Nephron progenitor cell (in vitro differentiated cells): ENCODE measurements around the gene NOL9.

Source experiments
- DNase-seq: peaks from one replicate; pipeline ENCODE4 v3.0.0; 2021
- H3K27ac Mint-ChIP-seq: 2 replicates; pipeline ENCODE4 v1.8.0; 2021; ENCODE audit warnings: mild to moderate bottlenecking, moderate library complexity, mixed read lengths
- H3K27me3 Mint-ChIP-seq: 2 replicates; pipeline ENCODE4 v1.8.0; 2021; ENCODE audit warnings: mild to moderate bottlenecking, low read depth, mixed read lengths; ENCODE audit not compliant: poor library complexity
- H3K36me3 Mint-ChIP-seq: 2 replicates; pipeline ENCODE4 v1.8.0; 2021; ENCODE audit warnings: low read depth, mixed read lengths
- H3K4me1 Mint-ChIP-seq: 2 replicates; pipeline ENCODE4 v1.8.0; 2021; ENCODE audit warnings: mixed read lengths
- H3K4me3 Mint-ChIP-seq: 2 replicates; pipeline ENCODE4 v1.8.0; 2021; ENCODE audit warnings: mild to moderate bottlenecking, moderate library complexity, mixed read lengths
- H3K9me3 Mint-ChIP-seq: 2 replicates; pipeline ENCODE4 v1.8.0; 2021; ENCODE audit warnings: mild to moderate bottlenecking, moderate library complexity, mixed read lengths
- TF ChIP-seq, protein P1 (sequence below): fragments of 200-600 bp; sonication (generic); IDR thresholded peaks from 2 replicates; pipeline ENCODE4 v1.5.0; 2021; ENCODE audit warnings: antibody characterized with exemption

The NOL9 gene

DNA sequence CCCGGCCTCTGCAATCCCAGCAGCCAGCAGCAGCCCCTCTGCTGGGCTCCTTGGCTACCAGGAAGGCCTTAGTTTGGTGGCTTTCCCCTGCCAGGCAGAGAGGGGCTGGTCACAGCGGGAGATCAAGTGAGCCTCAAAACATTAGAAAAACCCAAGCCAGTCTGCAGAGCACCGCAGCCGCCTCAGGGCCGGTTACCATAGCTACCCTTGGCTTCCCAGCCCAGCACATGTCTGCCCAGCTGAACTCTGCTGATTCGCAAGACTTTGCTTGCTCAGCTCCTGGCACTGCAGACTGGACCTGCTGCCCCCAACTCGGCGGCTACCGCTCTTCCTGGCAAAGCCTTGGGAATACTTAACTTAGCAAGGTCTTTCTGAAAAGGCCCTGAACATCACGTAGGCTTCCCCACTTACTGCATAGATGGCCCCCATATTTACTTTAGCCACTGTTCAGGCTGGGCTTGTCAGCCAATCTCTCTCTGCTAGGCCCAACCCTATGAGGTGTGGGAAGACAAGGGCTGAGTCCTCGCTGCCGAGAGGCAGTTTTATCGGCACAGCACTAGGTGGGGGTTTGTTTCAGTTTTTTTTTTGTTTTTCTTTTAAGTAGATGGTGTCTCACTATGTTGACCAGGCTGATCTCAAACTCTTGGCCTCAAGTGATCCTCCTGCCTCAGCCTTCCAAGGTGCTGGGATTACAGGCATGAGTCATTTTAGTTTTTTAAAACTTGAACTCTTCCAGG, 34.2 kb downstream of the NOL9 start:
- peaks cover 8% of the 10 kb centered on the region for H3K36me3 Mint-ChIP-seq
- DNase-seq = peak; percentile 63
- TF ChIP-seq, protein P1, sequence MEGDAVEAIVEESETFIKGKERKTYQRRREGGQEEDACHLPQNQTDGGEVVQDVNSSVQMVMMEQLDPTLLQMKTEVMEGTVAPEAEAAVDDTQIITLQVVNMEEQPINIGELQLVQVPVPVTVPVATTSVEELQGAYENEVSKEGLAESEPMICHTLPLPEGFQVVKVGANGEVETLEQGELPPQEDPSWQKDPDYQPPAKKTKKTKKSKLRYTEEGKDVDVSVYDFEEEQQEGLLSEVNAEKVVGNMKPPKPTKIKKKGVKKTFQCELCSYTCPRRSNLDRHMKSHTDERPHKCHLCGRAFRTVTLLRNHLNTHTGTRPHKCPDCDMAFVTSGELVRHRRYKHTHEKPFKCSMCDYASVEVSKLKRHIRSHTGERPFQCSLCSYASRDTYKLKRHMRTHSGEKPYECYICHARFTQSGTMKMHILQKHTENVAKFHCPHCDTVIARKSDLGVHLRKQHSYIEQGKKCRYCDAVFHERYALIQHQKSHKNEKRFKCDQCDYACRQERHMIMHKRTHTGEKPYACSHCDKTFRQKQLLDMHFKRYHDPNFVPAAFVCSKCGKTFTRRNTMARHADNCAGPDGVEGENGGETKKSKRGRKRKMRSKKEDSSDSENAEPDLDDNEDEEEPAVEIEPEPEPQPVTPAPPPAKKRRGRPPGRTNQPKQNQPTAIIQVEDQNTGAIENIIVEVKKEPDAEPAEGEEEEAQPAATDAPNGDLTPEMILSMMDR = no peak
- no peaks in the 10 kb centered on the region for H3K9me3 Mint-ChIP-seq
- H3K4me1 Mint-ChIP-seq = peaks cover 37% of the 10 kb centered on the region
- peak overlapping the region; percentile 42 for H3K4me3 Mint-ChIP-seq
- no peaks in the 10 kb centered on the region for H3K27me3 Mint-ChIP-seq
- peak overlapping the region; percentile 93 for H3K27ac Mint-ChIP-seq

DNA sequence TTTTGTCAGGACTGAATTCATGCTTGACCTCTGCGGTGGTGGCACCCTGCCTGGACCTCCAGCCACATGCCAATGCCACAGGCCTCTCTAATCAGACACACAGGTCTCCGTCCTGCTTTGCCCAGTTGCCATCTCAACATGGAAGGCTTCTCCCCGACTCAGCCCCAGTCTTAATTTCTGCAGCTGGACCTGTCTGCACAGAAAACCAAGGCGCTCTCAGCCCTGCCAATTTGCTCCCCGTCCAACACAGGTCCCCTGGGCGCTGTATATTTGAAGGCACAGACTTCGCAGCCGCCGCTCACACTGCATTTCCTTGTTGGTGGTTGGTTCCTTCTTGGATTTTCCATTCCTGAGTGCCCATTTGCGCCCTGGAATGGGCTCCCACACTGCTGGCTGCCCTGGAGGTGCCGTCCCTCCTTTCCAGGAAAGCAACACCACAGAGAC, 34.8 kb downstream of the NOL9 start:
- Mint-ChIP-seq H3K36me3 (peaks cover 8% of the 10 kb centered on the region), H3K4me1 (peaks cover 37% of the 10 kb centered on the region), H3K27ac (no peak overlapping the region)

DNA sequence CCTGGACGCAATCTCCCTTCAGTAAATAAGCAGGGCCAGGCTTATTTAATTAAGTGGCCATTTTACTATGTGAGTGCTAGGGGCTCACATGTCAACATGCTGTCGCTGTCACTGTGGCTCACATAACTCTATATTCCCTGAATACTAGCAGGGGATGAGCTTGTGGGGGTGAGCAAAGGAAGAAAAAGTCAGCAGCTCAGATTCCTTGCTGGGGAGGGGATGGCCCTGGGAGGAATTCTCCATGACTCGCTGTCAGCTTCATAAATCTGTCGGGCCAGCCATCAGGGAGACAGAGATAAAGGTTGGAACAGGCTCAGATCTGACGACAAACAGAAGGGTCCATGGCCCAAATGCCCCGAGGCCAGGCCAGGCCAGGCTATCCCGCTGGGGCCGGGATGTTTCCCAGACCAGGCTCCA, 36.9 kb downstream of the NOL9 start:
- no peaks in the 10 kb centered on the region for H3K9me3 Mint-ChIP-seq
- H3K4me3 Mint-ChIP-seq = peak overlapping the region; percentile 33
- no peaks in the 10 kb centered on the region for H3K27me3 Mint-ChIP-seq
- H3K27ac Mint-ChIP-seq = peak overlapping the region; percentile 63
- peaks cover 44% of the 10 kb centered on the region for H3K4me1 Mint-ChIP-seq
- no peaks in the 10 kb centered on the region for H3K36me3 Mint-ChIP-seq
- no peak for DNase-seq
- TF ChIP-seq, protein P1 = no peak

More for the DNA sequence above, 34.8 kb downstream of the NOL9 start:
- H3K27me3 Mint-ChIP-seq = no peaks in the 10 kb centered on the region
- TF ChIP-seq, protein P1 = no peak
- DNase-seq = no peak
- no peak overlapping the region for H3K4me3 Mint-ChIP-seq
- H3K9me3 Mint-ChIP-seq = no peaks in the 10 kb centered on the region

DNA sequence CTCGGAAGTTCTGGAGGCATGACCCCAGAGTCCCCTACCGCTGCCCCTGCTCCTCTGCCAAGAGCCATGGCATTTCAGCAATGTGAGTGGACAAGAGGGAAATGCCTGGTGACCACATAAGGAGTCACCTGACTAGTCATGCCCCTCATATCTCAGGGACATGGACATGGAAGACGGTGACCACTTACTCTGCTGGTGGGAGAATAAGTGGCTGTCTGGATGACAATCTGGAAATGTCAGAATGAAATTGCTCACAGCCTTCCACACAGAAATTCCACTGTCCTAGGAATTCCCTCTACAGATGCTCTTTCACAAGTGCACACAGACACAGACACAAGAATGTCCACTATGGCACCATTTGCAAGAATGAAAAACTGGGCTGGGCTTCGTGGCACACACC, 38.5 kb downstream of the NOL9 start:
- Mint-ChIP-seq H3K36me3 (no peaks in the 10 kb centered on the region), H3K9me3 (no peaks in the 10 kb centered on the region), H3K27me3 (no peaks in the 10 kb centered on the region), H3K4me3 (no peak overlapping the region), H3K4me1 (peaks cover 44% of the 10 kb centered on the region), H3K27ac (no peak overlapping the region)
- no peak for DNase-seq
- TF ChIP-seq, protein P1 = no peak

DNA sequence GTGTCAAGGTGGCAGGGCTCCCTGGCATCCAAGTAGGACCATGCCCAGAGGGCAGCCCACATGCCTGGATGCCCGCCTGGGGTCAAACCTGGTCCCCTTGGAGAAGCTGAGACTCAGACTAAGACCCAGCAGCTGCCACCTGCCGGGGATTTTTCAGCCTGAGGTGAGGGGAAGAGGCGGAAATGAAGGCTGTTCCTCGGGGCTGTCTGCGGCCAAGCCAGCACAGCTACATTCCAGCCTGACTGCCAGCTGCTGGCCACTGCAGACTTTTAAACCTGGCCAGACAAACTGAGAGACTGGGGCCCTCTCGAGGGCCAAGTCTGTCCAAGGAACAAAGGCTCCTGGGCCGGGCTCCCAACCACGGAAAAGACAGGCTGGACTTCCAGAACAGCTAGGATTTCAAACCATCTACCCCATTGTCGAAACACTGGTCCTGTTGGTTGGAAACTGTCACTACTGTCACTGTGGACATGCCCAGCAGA, 41.0 kb downstream of the NOL9 start:
- Mint-ChIP-seq H3K9me3 (no peaks in the 10 kb centered on the region), H3K27me3 (no peaks in the 10 kb centered on the region), H3K4me3 (no peak overlapping the region), H3K27ac (no peak overlapping the region), H3K4me1 (peaks cover 28% of the 10 kb centered on the region), H3K36me3 (no peaks in the 10 kb centered on the region)
- no peak for DNase-seq
- TF ChIP-seq, protein P1 = no peak

DNA sequence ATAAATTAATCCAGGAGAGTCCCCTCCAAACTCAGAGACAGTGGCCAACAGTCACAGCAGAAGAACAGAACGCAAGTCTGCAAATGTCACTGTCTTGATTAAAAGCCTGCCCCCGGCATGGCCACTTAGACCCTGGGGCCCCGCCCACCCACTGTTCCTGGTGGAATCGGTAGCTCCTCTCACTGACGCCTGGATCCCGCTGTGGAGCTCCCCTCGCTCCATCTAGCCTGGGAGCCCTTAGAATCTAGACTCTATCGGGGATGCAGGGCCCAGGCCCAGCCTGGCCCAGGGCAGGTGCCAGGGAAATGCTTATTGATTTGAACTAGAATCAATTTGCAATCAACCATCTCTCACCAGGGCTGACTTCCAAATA, 41.4 kb downstream of the NOL9 start:
- Mint-ChIP-seq H3K36me3 (no peaks in the 10 kb centered on the region), H3K27ac (no peak overlapping the region), H3K9me3 (no peaks in the 10 kb centered on the region), H3K4me3 (no peak overlapping the region), H3K27me3 (no peaks in the 10 kb centered on the region), H3K4me1 (peaks cover 28% of the 10 kb centered on the region)
- no peak for DNase-seq
- TF ChIP-seq, protein P1 = no peak
